ENCODE measurements around the gene ANKRD62. TPM values are rescaled to one million over a fixed set of nuclear protein-coding genes. Genes with fewer than 3 reads are reported as not detected.

The ANKRD62 gene
- total RNA-seq, 6 experiments from 2014 or later: not detected

DNA sequence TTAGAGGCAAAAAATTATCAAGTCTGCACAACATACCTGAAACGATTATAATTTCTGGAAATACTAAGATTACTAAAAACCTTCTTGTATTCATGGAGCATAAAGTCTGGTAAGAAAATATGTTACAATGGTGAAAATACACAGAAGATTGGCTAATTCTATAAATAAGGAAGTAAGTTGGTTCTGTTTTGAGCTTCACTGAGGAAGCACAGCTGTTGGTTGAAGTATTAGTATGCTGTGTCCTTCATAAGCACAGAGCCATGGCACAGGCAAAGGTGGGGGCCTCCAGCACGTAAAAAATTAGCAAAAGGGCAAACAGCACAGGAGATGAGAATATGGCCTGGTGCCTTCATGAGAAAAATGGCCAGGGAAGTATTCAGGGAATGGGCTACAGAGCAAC lies 40.4 kb upstream of the ANKRD62 start:
- Histone ChIP-seq H3K27me3 (no peaks in the 10 kb centered on the region), H3K27ac (no peak overlapping the region), H3K4me3 (no peak overlapping the region), H3K9me3 (no peaks in the 10 kb centered on the region), H3K36me3 (no peaks in the 10 kb centered on the region), H3K4me1 (no peaks in the 10 kb centered on the region)
- peak in 2 of 4 donors; percentile 17 to 52 for ATAC-seq
- TF ChIP-seq POLR2A (IDR thresholded peaks at IDR 0.05): no peak
- TF ChIP-seq, protein P1, sequence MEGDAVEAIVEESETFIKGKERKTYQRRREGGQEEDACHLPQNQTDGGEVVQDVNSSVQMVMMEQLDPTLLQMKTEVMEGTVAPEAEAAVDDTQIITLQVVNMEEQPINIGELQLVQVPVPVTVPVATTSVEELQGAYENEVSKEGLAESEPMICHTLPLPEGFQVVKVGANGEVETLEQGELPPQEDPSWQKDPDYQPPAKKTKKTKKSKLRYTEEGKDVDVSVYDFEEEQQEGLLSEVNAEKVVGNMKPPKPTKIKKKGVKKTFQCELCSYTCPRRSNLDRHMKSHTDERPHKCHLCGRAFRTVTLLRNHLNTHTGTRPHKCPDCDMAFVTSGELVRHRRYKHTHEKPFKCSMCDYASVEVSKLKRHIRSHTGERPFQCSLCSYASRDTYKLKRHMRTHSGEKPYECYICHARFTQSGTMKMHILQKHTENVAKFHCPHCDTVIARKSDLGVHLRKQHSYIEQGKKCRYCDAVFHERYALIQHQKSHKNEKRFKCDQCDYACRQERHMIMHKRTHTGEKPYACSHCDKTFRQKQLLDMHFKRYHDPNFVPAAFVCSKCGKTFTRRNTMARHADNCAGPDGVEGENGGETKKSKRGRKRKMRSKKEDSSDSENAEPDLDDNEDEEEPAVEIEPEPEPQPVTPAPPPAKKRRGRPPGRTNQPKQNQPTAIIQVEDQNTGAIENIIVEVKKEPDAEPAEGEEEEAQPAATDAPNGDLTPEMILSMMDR (IDR thresholded peaks at IDR 0.05): no peak
- 31% methylated on average over 2 of the region's 2 CpGs for WGBS (ENCODE audit: insufficient coverage, low coverage, low lambda C conversion rate, missing lambda C conversion rate)
- DNase-seq: no peak
- intact Hi-C loops (cut with DNase I): no loop called here

DNA sequence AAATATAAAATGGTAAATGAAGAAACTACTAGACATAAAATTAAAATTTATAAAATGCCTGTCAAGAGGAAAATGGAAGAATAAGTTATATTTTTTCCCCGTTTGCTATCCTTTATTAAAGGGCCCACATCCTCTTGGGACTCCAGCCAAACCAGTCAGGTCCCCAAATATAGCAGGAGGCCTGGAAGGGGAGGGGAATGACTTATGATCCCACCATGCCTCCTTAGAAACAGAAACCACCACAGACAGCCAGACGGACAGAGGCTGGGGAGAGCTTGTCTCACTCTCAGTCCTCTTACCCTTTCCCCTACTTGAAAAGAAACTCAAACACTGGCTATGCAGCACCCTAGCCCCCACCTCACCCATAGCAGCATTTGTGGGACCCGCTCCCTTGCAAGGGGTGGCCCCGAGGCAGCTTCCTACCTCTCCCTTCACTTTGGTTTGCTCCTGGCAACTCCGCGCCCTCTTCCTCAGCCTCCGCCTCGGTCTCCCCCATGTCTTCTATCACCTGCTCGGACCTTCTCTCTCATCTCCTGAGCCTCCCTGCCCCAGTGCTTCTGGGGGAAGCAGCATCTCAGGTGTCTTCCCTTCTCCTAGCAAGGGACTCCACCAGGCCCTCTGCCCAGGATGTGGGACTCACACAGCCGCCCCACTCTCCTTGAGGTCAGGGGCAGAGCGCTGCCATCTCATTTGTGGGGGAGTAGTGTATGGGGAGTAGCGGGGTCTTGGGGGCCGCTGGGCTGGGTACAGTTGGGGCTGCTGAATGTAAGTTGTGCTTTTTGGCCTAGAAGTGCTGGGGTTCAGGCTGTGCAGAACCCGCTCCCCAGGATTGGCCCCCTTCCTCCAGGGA lies 37.4 kb upstream of the ANKRD62 start:
- ATAC-seq: peak in 1 of 4 donors; percentile 27
- H3K9me3 ChIP-seq: no peaks in the 10 kb centered on the region
- H3K27ac ChIP-seq: no peak overlapping the region
- H3K4me1 ChIP-seq: no peaks in the 10 kb centered on the region
- no peak for TF ChIP-seq POLR2A (IDR thresholded peaks at IDR 0.05)
- TF ChIP-seq, protein P1 (IDR thresholded peaks at IDR 0.05): no peak
- intact Hi-C loops (cut with DNase I): no loop called here
- DNase-seq: no peak
- no peaks in the 10 kb centered on the region for H3K36me3 ChIP-seq
- H3K27me3 ChIP-seq: no peaks in the 10 kb centered on the region
- WGBS (ENCODE audit: insufficient coverage, low coverage, low lambda C conversion rate, missing lambda C conversion rate): 63% methylated on average over 10 of the region's 14 CpGs
- H3K4me3 ChIP-seq: no peak overlapping the region

DNA sequence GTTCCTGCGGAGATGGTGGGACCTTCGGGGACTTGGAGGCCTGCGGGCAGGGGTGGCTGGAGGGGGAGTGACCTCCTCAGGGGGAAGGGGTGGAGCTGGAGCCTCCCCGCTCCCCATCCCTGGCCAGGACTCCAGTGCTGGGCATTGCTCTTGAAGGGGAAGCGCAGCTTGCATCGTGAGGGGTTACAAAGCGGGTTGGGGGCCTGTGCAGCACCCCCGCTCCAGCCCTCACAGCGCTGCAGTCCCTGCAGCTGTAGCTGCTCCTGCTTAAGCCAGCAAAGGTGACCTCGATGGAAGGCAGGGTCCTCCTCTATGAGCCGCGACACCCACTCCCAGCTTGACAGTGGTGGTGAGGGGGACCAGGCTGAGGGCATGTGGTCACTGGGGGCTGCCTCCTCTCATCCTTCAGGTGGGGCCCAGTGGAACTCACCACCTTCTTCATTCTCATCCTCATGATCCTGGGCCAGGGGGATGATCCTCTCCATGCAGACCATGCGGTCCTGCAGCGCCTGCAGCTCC lies 36.7 kb upstream of the ANKRD62 start:
- no peak for DNase-seq
- Histone ChIP-seq H3K9me3 (no peaks in the 10 kb centered on the region), H3K4me1 (no peaks in the 10 kb centered on the region), H3K27me3 (no peaks in the 10 kb centered on the region), H3K36me3 (no peaks in the 10 kb centered on the region), H3K4me3 (no peak overlapping the region), H3K27ac (no peak overlapping the region)
- peak in 1 of 4 donors; percentile 14 for ATAC-seq
- intact Hi-C loops (cut with DNase I): no loop called here
- no CpG with 5 or more reads among the region's 14 CpGs for WGBS (ENCODE audit: insufficient coverage, low coverage, low lambda C conversion rate, missing lambda C conversion rate)
- TF ChIP-seq, protein P1 (IDR thresholded peaks at IDR 0.05): no peak
- TF ChIP-seq POLR2A (IDR thresholded peaks at IDR 0.05): no peak

DNA sequence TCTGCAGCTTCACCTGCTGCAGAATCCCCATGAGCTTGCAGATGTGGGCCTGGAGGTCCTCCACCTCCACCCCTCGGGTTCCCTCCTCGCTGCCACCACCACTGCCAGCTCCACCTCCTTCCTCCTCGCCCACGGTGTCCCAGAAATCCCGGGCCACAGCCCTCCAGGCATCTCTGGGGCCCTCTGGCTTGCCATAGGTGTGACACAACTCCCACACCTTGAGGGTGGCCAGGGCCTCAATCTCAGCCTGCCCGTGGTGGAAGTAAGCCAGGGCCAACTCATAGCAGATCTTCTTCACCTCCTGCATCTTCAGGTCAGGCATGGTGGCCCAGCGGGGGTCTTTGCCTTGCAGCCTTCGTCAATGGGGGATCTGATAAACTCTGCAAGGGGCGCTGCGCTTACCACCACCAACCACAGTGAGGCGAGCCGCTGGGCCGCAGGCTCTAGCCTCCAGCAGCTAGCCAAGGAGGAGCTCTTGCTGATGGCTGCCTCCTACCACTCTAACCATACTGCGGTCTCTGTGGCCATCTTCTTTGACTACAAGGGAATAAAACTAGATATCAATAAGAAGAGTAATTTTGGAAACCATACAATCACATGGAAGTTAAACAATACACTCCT lies 36.1 kb upstream of the ANKRD62 start:
- no peaks in the 10 kb centered on the region for H3K4me1 ChIP-seq
- H3K4me3 ChIP-seq: no peak overlapping the region
- intact Hi-C loops (cut with DNase I): no loop called here
- H3K9me3 ChIP-seq: no peaks in the 10 kb centered on the region
- H3K36me3 ChIP-seq: no peaks in the 10 kb centered on the region
- no peak overlapping the region for H3K27ac ChIP-seq
- DNase-seq (no peak), ATAC-seq (no peak)
- no peak for TF ChIP-seq POLR2A (IDR thresholded peaks at IDR 0.05)
- TF ChIP-seq, protein P1 (IDR thresholded peaks at IDR 0.05): no peak
- WGBS (ENCODE audit: insufficient coverage, low coverage, low lambda C conversion rate, missing lambda C conversion rate): 62% methylated on average over 6 of the region's 14 CpGs
- H3K27me3 ChIP-seq: no peaks in the 10 kb centered on the region

Measured in right lobe of liver (tissue), 6 donors.